Activated T-cell treated with anti-CD3 and anti-CD28 coated beads, Interleukin-2, amount 50 U/mL, for 72 hours (primary cell): ENCODE results near the gene P2RY12. TPM values are rescaled to one million over a fixed set of nuclear protein-coding genes. Genes with fewer than 3 reads are reported as not detected.
"Not testable (repeated sequence)": the region's sequence is repeated elsewhere in the genome, so short reads cannot be mapped to it uniquely, and the experiment has no call there.

Experiments
- ATAC-seq, 2 donors: fragments of 150-1000 bp; cut with Tn5 transposase; replicated peaks in 1 of 2; 2 replicates each; pipeline ENCODE4 v1.10.0; 2021; ENCODE audit warnings: moderate library complexity in 2 of 2, mild to moderate bottlenecking in 1 of 2
- DNase-seq, 2 donors: peaks; one replicate each; pipeline ENCODE4 v3.0.0; 2021 to 2022; ENCODE audit warnings: mixed read lengths in 1 of 2
- H3K27ac Mint-ChIP-seq: one replicate; pipeline ENCODE4 v1.8.0; 2022; ENCODE audit warnings: mild to moderate bottlenecking, moderate library complexity, mixed read lengths
- H3K27me3 Mint-ChIP-seq: one replicate; pipeline ENCODE4 v1.8.0; 2022; ENCODE audit warnings: low read depth, mixed read lengths
- H3K36me3 Mint-ChIP-seq, 2 donors: one replicate each; pipeline ENCODE4 v1.8.0; 2022; ENCODE audit warnings: mixed read lengths in 2 of 2, mild to moderate bottlenecking in 1 of 2; ENCODE audit not compliant: insufficient read depth in 2 of 2
- H3K4me1 Mint-ChIP-seq: one replicate; pipeline ENCODE4 v1.8.0; 2022; ENCODE audit warnings: low read depth, mixed read lengths
- H3K4me3 Mint-ChIP-seq, 2 donors: one replicate each; pipeline ENCODE4 v1.8.0; 2022; ENCODE audit warnings: mild to moderate bottlenecking in 2 of 2, mixed read lengths in 2 of 2, moderate library complexity in 2 of 2
- H3K9me3 Mint-ChIP-seq, 2 donors: one replicate each; pipeline ENCODE4 v1.8.0; 2022; ENCODE audit warnings: mixed read lengths in 2 of 2
- total RNA-seq, 2 donors: library from RNA; stranded (reverse); gene quantifications; one replicate each; pipeline ENCODE4 v1.2.3, GENCODE V29; 2022

Gene P2RY12
- total RNA-seq, 2 donors from 2014 or later, result not detected

DNA sequence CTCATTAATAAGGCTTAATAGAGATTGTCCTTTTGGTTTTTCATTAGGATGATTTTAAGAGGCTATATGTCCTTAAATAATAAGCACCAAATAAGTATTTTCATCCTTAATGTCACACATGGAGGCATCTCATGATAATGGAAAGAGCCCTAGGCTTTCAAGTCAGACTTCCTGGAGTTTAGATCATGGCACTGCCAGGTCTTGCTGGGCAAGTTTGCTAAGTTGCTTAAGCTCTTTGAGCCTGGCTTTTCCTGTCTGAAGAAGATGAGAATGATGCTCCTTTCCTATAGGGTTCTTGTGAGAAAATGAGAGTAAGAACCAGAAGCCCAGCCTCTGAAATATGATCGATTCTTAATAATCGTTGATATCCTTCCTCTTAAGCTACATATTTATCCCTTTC, 23.4 kb upstream of the P2RY12 start:
- ATAC-seq (no peak), DNase-seq (no peak)
- Mint-ChIP-seq H3K4me1 (no peaks in the 10 kb centered on the region), H3K9me3 (no peaks in the 10 kb centered on the region), H3K27ac (no peak overlapping the region), H3K36me3 (no peaks in the 10 kb centered on the region), H3K4me3 (no peak overlapping the region), H3K27me3 (no peaks in the 10 kb centered on the region)

- no peaks in the 10 kb centered on the region for H3K9me3 Mint-ChIP-seq
- DNase-seq (no peak), ATAC-seq (no peak)
- H3K4me3 Mint-ChIP-seq, result no peak overlapping the region
- no peaks in the 10 kb centered on the region for H3K27me3 Mint-ChIP-seq
- H3K4me1 Mint-ChIP-seq, result no peaks in the 10 kb centered on the region
- H3K27ac Mint-ChIP-seq, result no peak overlapping the region
- H3K36me3 Mint-ChIP-seq, result no peaks in the 10 kb centered on the region
Observed at GRCh38 chr3:151404316-151404715, 19.8 kb upstream of the P2RY12 start.

GRCh38 chr3:151403246-151403645, 18.7 kb upstream of the P2RY12 start:
- Mint-ChIP-seq H3K4me1 (no peaks in the 10 kb centered on the region), H3K27ac (no peak overlapping the region), H3K36me3 (no peaks in the 10 kb centered on the region), H3K9me3 (no peaks in the 10 kb centered on the region), H3K27me3 (no peaks in the 10 kb centered on the region), H3K4me3 (no peak overlapping the region)
- DNase-seq (no peak), ATAC-seq (no peak)

DNA sequence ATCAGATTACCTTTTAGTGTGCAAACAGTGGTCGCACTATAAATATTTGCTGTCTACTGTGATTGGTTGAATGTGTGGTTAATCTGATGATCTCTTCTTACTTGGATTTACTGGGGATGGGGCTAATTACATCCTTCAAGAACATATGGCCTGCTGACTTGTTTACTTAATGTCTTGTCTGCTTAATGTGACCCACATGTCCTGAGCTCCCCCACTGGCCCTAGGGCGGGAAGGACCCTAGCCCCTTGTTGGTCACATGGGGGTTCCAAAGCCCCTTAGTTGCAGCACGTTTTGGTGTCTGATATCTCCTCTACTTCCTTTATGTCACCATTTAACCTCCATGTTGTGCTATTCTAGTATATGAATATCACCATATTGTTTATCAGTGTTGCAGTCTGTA, 17.8 kb upstream of the P2RY12 start:
- Mint-ChIP-seq H3K36me3 (no peaks in the 10 kb centered on the region), H3K9me3 (no peaks in the 10 kb centered on the region), H3K27ac (no peak overlapping the region), H3K4me3 (no peak overlapping the region), H3K27me3 (no peaks in the 10 kb centered on the region), H3K4me1 (no peaks in the 10 kb centered on the region)
- DNase-seq (no peak), ATAC-seq (no peak)

DNA sequence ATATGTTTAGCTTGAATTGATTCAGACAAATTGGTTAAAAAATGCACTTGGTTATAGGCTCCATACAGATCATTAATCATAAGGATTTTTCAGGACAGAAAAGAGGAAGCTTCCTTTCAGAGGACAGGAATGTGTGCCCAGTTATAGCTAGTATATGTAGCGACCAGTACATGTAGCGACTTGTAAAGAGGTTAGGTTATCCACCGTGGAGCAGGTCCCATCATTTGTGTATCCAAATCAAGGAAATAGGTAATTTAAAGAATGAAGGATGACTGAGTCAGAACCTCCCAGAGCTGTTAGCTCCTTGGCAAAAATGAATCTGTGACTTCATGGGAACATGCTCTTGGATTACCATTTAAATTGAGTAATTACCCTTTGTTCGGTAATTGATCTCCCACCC, 15.8 kb upstream of the P2RY12 start:
- DNase-seq (no peak), ATAC-seq (no peak)
- Mint-ChIP-seq H3K36me3 (no peaks in the 10 kb centered on the region), H3K27me3 (no peaks in the 10 kb centered on the region), H3K4me3 (no peak overlapping the region), H3K4me1 (no peaks in the 10 kb centered on the region), H3K9me3 (no peaks in the 10 kb centered on the region), H3K27ac (no peak overlapping the region)

GRCh38 chr3:151398895-151399294, 14.3 kb upstream of the P2RY12 start:
- ATAC-seq (no peak), DNase-seq (no peak)
- no peaks in the 10 kb centered on the region for H3K36me3 Mint-ChIP-seq
- H3K27ac Mint-ChIP-seq, result no peak overlapping the region
- no peaks in the 10 kb centered on the region for H3K27me3 Mint-ChIP-seq
- no peak overlapping the region for H3K4me3 Mint-ChIP-seq
- no peaks in the 10 kb centered on the region for H3K9me3 Mint-ChIP-seq
- no peaks in the 10 kb centered on the region for H3K4me1 Mint-ChIP-seq

- Mint-ChIP-seq H3K9me3 (no peaks in the 10 kb centered on the region), H3K27ac (no peak overlapping the region), H3K36me3 (no peaks in the 10 kb centered on the region), H3K27me3 (no peaks in the 10 kb centered on the region), H3K4me3 (no peak overlapping the region), H3K4me1 (no peaks in the 10 kb centered on the region)
- ATAC-seq (no peak), DNase-seq (no peak)
Observed at GRCh38 chr3:151395806-151396205, 11.3 kb upstream of the P2RY12 start.

DNA sequence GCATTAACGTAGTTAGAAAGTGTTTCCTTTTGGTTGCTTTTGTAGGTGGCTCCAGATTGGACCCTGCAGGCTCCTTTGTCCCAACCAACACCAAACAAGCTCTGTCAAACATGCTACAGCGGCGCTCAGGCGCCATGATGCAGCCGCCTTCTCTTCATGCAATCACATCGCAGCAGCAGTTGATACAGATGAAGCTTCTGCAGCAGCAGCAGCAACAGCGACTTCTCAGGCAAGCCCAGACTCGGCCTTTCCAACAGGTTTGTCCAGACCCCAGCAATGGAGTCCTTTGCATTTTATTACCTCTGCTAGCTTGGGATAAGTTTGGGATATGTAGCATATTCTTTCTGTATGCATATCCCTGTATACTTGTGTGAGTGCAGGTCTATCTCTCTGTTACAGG, 10.1 kb upstream of the P2RY12 start:
- H3K4me3 Mint-ChIP-seq, result no peak overlapping the region
- no peak for DNase-seq
- H3K4me1 Mint-ChIP-seq, result no peaks in the 10 kb centered on the region
- no peak overlapping the region for H3K27ac Mint-ChIP-seq
- no peak for ATAC-seq
- no peaks in the 10 kb centered on the region for H3K27me3 Mint-ChIP-seq
- H3K9me3 Mint-ChIP-seq, result no peaks in the 10 kb centered on the region
- no peaks in the 10 kb centered on the region for H3K36me3 Mint-ChIP-seq

DNA sequence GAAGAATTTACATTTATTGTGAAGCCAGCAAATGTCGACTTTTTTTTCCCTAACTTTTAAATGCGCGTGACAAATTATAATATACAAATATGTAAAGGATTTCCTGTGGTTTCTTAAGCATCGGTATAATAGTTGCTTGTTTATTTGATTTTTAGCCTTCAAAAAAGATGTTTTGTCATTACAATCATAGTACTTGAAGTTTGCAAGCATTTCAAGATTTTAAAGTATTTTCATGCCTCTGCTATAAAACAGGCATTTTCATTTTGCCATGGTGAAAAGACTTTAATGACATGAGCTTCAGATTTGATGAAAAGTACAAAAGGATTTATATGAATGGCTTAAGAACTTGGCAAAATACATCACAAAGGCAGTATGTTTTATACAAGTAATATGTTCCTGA, 9.4 kb upstream of the P2RY12 start:
- Mint-ChIP-seq H3K27ac (no peak overlapping the region), H3K9me3 (no peaks in the 10 kb centered on the region), H3K4me1 (no peaks in the 10 kb centered on the region), H3K4me3 (no peak overlapping the region), H3K36me3 (no peaks in the 10 kb centered on the region), H3K27me3 (no peaks in the 10 kb centered on the region)
- no peak for ATAC-seq
- DNase-seq, result no peak

DNA sequence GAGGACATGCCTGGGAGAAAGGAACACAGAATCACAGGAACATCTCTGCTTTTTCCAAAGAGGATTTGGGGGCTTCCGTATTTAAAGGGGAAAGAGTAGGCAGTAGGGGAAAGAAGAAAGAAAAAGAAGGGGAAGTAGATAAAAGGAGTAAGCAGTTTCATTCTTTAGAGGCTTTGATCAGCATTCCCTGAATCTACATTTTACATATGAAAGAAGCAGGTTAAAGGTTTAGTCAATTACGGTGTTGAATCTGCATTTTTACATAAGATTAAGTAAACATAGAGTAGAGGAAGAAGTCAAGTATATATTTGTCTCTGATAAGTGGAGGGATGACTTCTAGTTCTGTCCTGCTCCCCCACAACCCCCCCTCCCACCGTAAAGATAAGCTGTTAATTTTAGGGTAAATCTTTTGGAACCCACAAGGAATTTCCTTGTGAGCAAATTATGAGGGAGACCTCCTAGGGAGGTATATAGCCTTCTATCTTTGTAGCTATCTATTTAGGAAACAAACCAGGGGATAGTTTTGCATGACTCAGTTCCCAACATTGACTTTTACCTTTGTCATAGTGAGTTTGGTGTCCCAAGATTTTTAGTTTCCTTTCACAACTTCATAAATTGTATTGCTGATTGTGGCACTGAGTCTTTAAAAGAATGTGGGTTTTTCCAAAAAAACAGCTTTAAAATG, 8.7 kb upstream of the P2RY12 start:
- H3K4me3 Mint-ChIP-seq, result no peak overlapping the region
- no peak for DNase-seq
- no peaks in the 10 kb centered on the region for H3K36me3 Mint-ChIP-seq
- no peaks in the 10 kb centered on the region for H3K4me1 Mint-ChIP-seq
- H3K9me3 Mint-ChIP-seq, result no peaks in the 10 kb centered on the region
- no peak for ATAC-seq
- no peaks in the 10 kb centered on the region for H3K27me3 Mint-ChIP-seq
- H3K27ac Mint-ChIP-seq, result no peak overlapping the region

DNA sequence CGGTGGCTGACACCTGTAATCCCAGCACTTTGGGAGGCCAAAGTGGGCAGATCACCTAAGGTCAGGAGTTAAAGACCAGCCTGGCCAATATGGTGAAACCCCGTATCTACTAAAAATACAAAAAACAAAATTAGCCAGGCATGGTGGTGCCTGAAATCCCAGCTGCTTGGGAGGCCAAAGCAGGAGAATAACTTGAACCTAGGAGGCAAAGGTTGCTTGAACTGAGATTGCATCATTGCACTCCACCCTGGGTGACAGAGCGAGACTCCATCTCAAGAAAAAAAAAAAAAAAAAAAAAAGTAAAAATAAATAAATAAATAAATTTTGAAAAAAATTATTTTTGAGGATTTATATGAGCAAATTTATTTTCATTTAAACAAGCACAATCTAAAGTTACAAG, 7.6 kb upstream of the P2RY12 start:
- H3K36me3 Mint-ChIP-seq, DNase-seq, H3K27me3 Mint-ChIP-seq, H3K27ac Mint-ChIP-seq, H3K4me3 Mint-ChIP-seq, ATAC-seq, H3K4me1 Mint-ChIP-seq, H3K9me3 Mint-ChIP-seq: not testable (repeated sequence)

DNA sequence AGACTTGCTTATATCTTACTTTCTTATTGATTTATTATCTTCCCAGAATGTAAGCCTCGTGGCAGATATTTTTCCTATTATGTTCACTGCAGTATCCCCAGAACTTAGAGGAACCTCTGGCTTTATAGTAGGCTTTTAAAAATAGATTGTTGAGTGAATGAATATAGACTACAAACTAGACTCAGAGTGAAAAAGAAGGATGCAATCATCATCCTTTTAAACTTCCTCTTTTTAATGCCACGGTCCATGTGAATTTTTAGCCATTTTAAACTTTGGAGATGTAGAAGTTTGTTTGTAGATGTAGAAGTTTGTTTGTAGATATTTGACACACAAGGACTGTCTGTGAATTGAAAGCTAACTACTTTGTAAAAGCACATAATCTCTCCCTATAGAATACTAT, 7.2 kb upstream of the P2RY12 start:
- ATAC-seq (no peak), DNase-seq (no peak)
- H3K27me3 Mint-ChIP-seq, result no peaks in the 10 kb centered on the region
- no peaks in the 10 kb centered on the region for H3K9me3 Mint-ChIP-seq
- no peak overlapping the region for H3K4me3 Mint-ChIP-seq
- no peaks in the 10 kb centered on the region for H3K4me1 Mint-ChIP-seq
- no peak overlapping the region for H3K27ac Mint-ChIP-seq
- H3K36me3 Mint-ChIP-seq, result no peaks in the 10 kb centered on the region

GRCh38 chr3:151387842-151388241, 3.3 kb upstream of the P2RY12 start:
- Mint-ChIP-seq H3K4me1 (peaks cover 6% of the 10 kb centered on the region), H3K9me3 (no peaks in the 10 kb centered on the region), H3K27me3 (no peaks in the 10 kb centered on the region), H3K27ac (no peak overlapping the region), H3K36me3 (no peaks in the 10 kb centered on the region), H3K4me3 (no peak overlapping the region)
- ATAC-seq (no peak), DNase-seq (no peak)

GRCh38 chr3:151387432-151387831, 2.9 kb upstream of the P2RY12 start:
- ATAC-seq (no peak), DNase-seq (no peak)
- no peaks in the 10 kb centered on the region for H3K9me3 Mint-ChIP-seq
- no peaks in the 10 kb centered on the region for H3K36me3 Mint-ChIP-seq
- H3K27ac Mint-ChIP-seq, result no peak overlapping the region
- no peak overlapping the region for H3K4me3 Mint-ChIP-seq
- peaks cover 6% of the 10 kb centered on the region for H3K4me1 Mint-ChIP-seq
- H3K27me3 Mint-ChIP-seq, result no peaks in the 10 kb centered on the region
